ELF-1 (cell line): ENCODE measurements around the gene GFAP.
"Not testable (repeated sequence)": the region's sequence is repeated elsewhere in the genome, so short reads cannot be mapped to it uniquely, and the experiment has no call there.

ENCODE experiments used
- DNase-seq: peaks from one replicate; pipeline ENCODE4 v3.0.0-alpha.2; 2016; ENCODE audit warnings: low read depth, low spot score

The GFAP gene

GRCh38 chr17:44915321-44915726, at the start of gene GFAP:
Gene GFAP (minus strand): TSS chr17:44915500. CDS start chr17:44915486, 14 bp downstream.
- no peak for DNase-seq

GRCh38 chr17:44961921-44962350, 46.6 kb upstream of the GFAP start:
- peak; percentile 57 for DNase-seq

DNA sequence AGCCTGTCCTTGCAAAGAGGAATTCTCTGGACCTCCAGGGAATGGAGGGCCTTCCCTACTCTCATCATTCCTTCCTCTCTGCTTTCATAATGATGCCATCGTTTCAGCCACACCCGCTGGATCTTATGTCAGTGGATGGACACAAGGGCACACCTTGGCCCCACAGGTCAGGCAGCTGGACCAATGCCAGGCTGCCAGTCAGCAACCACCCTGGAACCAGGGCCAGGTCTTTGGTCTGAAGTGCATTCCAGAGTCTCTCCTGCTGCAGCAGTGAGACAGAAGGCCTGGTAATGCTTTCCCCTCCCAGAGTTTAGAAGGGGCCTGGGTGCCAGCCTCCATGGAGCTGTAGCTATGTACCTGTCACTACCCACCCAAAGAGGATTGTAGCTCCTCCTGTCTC, 45.4 kb upstream of the GFAP start:
- no peak for DNase-seq

DNA sequence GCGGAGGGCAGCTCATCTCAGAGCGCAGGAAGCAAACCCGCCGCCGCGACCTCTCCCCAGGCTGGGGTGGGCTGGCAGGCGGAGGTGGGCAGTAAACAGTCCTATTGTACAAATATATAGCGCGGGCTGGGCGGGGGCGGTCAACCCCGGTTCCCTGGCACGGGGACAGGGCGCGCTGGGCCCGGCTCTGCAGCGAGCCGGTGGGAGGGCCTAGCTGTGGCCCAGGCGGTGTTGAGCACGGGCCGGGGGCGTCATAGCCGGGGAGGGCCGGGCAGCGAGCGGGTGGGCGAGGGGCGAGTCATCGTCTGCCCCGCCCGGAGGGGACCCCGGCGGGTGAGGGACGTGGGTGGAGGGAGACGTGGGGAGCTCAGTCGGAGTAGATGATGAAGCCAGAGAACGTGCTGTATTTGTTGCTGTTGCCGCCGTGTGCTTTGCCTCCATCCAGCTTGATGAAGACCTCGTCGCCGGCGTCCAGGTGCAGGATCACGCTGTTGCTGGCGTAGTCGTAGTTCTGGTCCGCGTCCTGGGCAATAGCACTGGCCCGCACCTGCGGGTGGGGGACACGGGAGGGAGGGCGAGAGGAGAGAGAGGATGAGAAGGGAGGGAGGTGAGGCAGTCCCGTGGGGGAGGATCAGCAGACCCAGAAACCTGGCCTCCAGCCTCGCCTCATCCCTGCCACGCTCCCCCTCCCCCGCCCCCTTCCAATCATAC, 44.7 kb upstream of the GFAP start:
- no peak for DNase-seq

DNA sequence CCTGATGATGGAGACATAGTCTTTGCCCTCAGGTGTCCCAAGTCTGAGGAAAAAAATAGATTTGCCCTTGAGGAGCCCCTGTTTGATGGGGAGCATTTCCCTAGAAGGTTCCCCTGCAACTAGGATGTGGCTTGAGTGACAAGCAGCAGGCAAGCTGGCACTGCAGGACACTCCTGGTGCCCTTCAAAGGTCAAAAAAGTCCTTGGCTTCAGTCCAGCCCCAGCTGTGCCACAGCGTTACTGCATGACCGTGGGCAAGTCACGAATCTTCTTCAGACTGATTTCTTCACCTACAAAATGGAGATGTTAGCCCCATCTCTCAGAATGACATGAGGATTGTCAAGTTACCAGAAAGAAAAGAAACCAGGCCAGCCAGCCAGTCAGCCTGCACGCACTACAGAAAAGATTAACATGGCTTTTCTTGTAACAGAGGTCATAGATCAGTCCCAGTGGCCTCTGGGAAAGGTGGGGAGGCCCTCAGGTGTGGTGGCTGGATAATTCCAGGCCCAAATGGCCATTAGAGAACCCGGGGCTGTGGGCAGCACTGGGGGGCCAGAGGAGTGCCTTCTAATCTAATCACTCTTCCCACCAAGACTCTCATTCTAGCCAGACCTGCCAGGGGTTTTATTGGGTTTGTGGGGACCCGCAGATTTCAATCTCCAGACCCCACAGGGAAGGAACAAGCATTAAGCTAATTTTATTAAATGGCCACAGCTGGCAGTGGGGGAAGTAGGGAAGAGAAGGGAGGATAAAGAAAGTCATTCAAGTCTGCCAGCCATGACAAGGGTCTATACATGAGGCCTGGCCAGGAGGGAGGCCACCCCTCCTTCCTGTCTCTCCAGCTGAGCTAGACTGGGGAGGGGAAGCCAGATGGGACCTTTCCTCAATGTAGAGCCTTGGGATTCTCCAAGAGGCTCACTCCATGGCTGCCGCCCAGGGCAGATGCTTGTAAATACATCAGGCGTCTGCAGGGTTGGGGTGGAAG, 42.0 kb upstream of the GFAP start:
- no peak for DNase-seq

DNA sequence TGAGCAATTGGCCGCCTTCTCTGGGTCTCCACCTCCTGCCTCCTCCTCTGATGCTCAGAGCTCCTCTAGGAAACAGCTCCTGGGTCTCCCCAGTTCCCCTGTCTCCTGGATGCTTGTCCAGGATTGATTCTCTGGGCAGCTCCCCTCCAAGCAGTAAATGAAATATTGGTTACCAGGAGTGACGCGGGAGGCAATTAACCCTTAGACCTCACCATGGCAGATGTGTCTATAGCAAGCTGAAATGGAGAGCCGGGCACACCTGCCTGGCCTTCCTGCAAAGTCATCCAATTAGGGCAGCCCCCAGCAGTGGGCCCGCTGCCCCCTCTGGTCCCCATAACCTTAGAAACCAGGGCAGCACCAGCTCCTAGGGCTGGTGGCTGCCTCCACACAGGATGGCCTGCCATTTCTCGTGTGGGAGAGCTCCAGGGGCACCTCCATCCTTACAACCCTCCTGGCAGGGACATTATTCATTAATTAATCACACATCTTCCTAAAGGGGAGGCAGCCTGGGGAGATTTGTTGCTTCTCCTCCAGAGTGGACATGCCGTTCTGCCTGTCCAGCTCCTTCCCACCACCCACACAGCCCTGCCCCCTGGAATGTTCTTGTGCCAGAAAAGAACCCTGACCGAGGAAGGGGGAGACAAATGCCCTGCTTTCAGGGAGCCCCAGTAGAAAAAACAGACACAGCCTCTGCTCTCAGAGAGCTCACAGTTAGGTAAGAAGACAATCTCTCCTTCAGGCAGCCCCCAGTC, 40.5 kb upstream of the GFAP start:
- DNase-seq = no peak

DNA sequence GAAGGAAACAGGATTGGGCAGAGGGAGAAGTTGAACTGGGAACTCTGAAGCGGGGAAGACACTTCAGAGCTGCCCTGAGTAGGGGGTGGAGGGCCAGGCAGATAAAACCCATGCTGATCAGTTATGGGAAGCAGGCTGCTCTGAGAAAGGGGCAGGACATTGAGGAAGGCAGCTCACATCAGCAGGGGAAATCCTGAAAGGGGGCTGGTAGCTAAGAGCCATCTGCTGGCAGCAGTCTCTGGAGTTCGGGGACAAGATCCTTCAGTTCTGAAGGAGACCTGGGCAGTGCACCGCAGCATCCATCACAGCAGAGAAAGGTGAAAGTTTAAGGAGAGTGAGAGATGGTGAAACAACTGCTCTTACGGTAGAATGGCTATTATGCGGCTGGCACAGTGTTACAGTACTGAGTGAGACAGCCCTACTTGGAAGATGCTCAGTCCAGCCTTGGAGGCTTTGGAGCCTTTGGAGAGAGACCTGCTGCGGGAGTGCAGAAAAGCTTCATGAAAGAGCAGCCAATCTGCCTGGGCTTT, 37.7 kb upstream of the GFAP start:
- no peak for DNase-seq

DNA sequence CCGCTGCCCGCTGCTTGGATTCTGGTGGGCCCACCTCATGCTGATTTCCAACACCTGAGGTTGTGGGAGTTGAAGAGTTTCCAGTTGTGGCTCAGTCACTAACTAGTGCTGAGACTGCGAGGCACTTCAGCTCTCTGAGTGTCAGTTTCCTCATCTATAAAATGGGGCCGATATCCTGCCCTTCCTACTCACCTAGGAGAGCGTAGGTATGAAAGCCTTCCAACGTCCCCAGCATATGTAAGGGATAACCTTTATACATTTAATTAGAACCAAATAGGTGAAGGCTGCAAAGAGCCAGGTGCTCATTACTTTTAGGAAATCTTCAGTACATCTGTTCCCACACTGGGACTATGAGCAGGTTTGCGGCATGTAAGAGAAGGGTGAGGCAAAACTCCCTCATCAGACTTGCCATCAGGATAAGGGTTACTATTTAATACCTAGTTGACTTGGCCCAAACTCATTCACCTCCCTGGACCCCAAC, 33.1 kb upstream of the GFAP start:
- DNase-seq = no peak

DNA sequence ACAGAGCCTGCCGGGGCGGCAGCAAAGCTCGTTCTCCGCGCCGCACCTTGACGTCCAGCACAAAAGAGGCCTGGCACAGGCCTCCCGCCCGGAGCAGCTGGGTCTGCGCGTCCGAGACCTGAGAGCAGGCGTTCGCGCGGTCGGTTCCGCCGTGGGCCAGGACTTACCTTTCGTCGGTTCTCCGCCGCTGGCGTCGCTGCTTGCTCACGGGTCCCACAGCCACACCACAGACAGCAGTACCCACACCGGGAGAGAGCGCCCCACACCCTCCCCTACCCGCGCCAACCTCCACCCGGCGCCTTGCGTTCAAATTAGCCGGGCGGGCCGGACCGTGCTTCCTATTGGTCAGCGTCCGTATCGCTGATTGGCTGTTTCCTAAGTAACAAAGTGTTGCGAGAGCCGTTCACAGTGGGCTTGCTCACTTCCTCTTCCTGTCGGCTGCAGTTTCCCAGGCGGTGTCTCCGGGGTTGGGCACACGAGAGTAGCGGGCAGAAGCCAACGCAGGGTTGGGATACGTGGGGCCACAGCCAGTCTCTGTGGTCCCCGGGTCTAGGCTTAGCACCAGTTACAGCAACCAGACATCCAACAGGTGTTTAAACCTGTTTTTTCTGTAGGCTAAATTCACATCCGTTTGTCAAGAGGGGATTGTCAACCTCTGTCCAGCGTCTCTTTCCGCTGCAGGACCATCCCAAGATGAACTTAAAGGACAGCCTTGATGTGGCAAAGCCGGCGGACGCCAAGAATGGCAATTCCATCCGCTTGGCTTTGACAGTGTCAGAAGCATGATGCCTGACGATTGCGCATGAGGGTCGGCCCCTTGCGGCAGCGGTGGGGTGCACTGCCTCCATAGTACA, 32.4 kb upstream of the GFAP start, which contains the start of gene KIF18B:
KIF18B (minus strand) TSS at position 313 of the 854 bp plus-strand sequence. CDS start 11,429 bp downstream, outside the sequence.
- peak; percentile 96 for DNase-seq

- DNase-seq = not testable (repeated sequence)
Measured at GRCh38 chr17:44945652-44946051, 30.4 kb upstream of the GFAP start.

DNA sequence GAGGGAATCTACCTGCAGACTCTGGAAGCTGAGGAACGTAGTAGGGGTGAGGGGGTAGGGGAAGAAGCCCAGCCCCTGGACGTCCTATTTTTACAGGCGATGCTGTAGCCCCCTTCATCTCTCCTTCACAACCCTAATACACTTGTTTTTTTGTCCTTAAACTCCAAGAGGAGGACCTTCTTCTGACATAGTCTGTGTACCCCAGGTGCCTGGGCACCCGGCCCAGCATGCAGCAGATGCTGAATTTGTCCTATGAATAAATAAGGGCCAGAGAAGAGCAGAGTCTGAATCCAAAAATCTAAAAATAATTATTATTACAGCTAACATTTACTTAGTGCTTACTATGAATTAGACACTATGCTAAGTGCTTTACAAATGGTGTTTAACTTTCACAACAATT, 27.2 kb upstream of the GFAP start:
- DNase-seq = no peak

GRCh38 chr17:44941712-44942331, 26.5 kb upstream of the GFAP start:
- peak; percentile 13 for DNase-seq

DNA sequence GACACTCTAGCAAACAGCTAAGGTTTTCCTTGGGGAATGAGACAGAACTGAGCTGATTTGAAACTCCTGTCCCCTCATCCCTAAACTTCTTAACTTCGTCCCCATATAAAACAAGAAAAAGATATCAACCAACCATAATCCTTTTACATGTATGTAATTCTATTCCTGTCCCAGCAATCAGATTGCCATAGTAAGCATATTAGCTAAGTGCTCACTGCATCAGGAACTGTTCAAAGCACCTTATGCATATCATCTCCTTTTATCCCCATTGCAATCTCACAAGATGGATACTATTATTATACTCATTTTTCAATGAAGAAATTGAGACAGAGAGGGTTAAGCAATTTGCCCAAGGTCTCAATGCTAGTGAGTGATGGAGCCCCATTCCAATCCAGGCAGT, 25.5 kb upstream of the GFAP start:
- DNase-seq = no peak

GRCh38 chr17:44940317-44940716, 25.0 kb upstream of the GFAP start:
- DNase-seq = no peak

DNA sequence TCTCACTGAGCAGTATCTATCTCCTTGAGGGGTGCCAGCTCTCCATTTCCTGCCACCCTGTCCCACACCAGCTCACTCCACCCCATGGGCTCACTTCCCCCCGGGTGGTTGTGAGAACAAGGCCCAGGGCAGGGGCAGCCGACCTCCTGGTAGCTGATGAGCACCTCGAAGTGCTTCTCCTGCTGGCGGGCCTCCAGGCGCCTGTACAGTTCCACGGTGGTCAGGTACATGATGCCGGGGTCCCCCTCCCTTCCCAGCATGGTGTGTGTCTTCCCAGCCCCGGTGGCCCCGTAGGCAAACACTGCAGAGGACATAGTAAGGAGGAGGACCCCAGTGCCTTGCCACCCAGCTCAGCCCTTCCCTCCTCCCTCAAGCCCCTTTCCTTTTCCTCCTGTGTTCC, 19.8 kb upstream of the GFAP start:
- DNase-seq = no peak

GRCh38 chr17:44934745-44935105, 19.4 kb upstream of the GFAP start:
- DNase-seq = no peak

DNA sequence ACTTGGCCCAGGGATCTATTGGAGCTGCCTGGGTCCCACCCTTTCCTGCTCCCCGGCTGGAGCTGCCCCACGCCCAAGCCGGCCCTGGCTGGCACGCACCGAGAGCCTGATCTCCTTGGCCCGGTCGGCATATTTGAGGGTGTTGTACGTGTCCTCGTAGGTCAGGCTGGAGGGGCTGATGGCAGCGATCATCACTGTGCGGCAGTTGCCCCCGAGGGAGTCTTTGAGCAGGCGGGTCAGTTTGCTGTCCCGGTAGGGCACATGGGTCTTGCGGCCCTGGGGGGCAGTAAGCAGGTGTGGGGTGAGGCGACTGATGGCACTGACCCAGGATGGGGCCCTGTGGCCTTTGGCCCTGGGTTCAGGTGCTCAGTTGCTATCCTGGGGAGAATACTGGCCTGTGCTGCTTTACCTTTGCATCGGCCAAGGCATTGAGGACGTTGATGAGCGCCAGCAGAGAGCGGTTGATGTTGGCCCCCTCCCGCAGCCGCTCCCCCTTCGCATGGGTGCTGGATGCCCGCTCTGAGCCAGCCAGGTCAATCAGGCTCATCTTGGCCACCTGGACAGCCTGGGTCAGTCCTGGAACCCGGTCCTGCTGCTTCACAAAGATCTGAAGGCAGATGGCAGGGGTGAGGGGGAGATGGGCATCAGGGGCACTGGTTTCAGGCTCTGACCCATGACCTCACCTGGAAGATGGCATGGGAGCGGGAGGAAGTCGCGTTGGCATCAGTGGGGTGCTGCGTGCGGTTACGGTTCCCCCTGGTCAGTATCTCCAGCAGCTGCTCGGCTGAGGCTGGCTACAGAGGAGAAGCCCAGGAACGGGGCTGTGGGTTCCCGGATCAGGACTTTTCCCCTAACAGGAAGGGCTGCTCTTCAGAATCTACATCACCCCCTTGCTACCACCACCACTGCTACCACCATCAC, 18.8 kb upstream of the GFAP start:
- no peak for DNase-seq

- no peak for DNase-seq
Measured at GRCh38 chr17:44932787-44933097, 17.4 kb upstream of the GFAP start.

DNA sequence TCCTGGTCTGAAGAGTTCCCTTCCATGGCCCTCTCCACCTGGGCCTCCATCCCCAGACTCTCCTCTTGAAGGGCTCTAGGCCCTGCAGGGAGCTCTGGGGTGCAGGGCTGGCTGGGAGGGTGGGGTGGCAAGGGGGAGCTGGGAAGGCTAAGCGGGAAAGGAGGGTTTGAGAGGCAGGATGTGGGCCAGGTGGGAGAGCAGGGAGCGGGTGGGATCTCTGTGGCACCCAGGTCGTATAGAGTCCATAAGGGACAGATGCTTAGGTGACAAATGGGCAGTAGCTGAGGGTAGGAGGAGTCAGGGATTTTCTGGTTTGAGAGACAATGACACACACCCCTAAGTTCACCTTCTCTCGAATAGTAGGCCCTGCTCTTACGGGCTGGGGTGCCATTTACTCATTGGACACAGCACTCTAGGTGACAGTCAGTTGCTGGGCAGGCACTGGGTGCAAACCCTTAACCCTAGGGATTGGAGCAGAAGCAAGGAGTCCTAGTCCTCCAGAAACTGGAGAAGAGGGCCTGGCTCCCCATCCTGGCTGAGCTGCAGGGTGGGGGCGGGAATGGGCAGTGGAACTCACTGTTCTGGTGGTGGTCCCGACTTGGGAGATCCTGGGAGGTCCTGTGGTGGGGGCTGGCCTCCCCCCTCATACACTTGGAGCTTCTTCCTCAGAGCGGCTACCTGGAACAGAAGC, 16.9 kb upstream of the GFAP start:
- no peak for DNase-seq
